Small intestine (tissue), 16 donors: ENCODE results near the gene ZBTB42. TPM values are rescaled to one million over a fixed set of nuclear protein-coding genes. Genes with fewer than 3 reads are reported as not detected.

Source experiments
- DNase-seq, 2 donors: peaks; one replicate each; pipeline versions ENCODE4 v3.0.0 to v3.0.0-alpha.2; 2013
- FAIRE-seq: peaks from 2 replicates; lab custom pipeline; 2012; peaks lifted over from hg19 to GRCh38; lab: Jason Lieb, UNC
- H3K27ac ChIP-seq, 3 donors: one replicate each; pipeline ENCODE4 v1.5.1; 2013; ENCODE audit warnings: low read length in 2 of 3, mild to moderate bottlenecking in 2 of 3, control low read depth in 1 of 3, inconsistent platforms in 1 of 3, low read depth in 1 of 3, moderate library complexity in 1 of 3
- H3K27me3 ChIP-seq, 3 donors: one replicate each; pipeline ENCODE4 v1.6.1; 2013; ENCODE audit warnings: low read length in 3 of 3, inconsistent platforms in 1 of 3; ENCODE audit not compliant: control insufficient read depth in 3 of 3, insufficient read depth in 3 of 3
- H3K36me3 ChIP-seq, 3 donors: one replicate each; pipeline ENCODE4 v1.6.1; 2013; ENCODE audit warnings: low read length in 3 of 3, inconsistent platforms in 1 of 3, low read depth in 1 of 3, mild to moderate bottlenecking in 1 of 3, moderate library complexity in 1 of 3; ENCODE audit not compliant: control insufficient read depth in 3 of 3, insufficient read depth in 2 of 3
- H3K4me1 ChIP-seq, 3 donors: one replicate each; pipeline ENCODE4 v1.6.1; 2013; ENCODE audit warnings: low read length in 2 of 3, inconsistent platforms in 1 of 3, low read depth in 1 of 3, mild to moderate bottlenecking in 1 of 3, moderate library complexity in 1 of 3; ENCODE audit not compliant: control insufficient read depth in 3 of 3, insufficient read depth in 2 of 3
- H3K4me3 ChIP-seq, 3 donors: one replicate each; pipeline ENCODE4 v1.5.1; 2013; ENCODE audit warnings: low read length in 3 of 3, control low read depth in 1 of 3, inconsistent platforms in 1 of 3, low read depth in 1 of 3, mild to moderate bottlenecking in 1 of 3, moderate library complexity in 1 of 3
- H3K9me3 ChIP-seq, 2 donors: one replicate each; pipeline ENCODE4 v1.6.1; 2013; ENCODE audit warnings: low read depth in 1 of 2, low read length in 1 of 2; ENCODE audit not compliant: control insufficient read depth in 2 of 2, insufficient read depth in 1 of 2
- WGBS, 3 donors: extraction: QIAGEN DNeasy Blood & Tissue Kit; methylation state at CpG; one replicate each; pipeline ENCODE4 v1.1.7; 2013; 5-methylcytosine and 5-hydroxymethylcytosine counted together
- long read RNA-seq, 10 donors: transcript quantifications; one replicate each; lab custom pipeline, GENCODE V29; 2026
- polyA plus RNA-seq, 4 donors: library from polyadenylated mRNA; stranded (reverse) in 3 of 4; unstranded in 1 of 4; fragments of 200-250 nt in 3 of 4; fragments of 120-200 nt in 1 of 4; gene quantifications; one replicate each; pipeline versions ENCODE4 v1.2.1 to v1.2.3, GENCODE V29; 2013
- donor health status: healthy with polysubstance abuse.
- donor health status: control.
- donor health status: control.
- donor health status: Bipolar disorder and iron deficiency.
- donor health status: healthy.

The ZBTB42 gene
- polyA plus RNA-seq = 1 to 10 TPM; 2.7 to 6.6 (median 5.4) TPM
- long read RNA-seq, donor 1 = 0 reads
- long read RNA-seq, donor 2, partial matches to known transcripts = 0 of 1 reads
- long read RNA-seq, donor 2, other reads (novel, unspliced or antisense) = 0 of 1 reads
- long read RNA-seq, donor 3, transcript ZBTB42-201 (1 exons, 3,800 nt) = major isoform, 6 of 6 reads
- long read RNA-seq, donor 3, partial matches to known transcripts = 0 of 6 reads
- long read RNA-seq, donor 3, other reads (novel, unspliced or antisense) = 0 of 6 reads
- long read RNA-seq, donor 4 = 0 reads
- long read RNA-seq, donor 5, partial matches to known transcripts = 0 of 2 reads
- long read RNA-seq, donor 5, other reads (novel, unspliced or antisense) = 0 of 2 reads
- long read RNA-seq, donor 6, partial matches to known transcripts = 0 of 2 reads
- long read RNA-seq, donor 6, other reads (novel, unspliced or antisense) = 0 of 2 reads
- long read RNA-seq, donor 7 = 0 reads
- long read RNA-seq, donor 8, partial matches to known transcripts = 0 of 1 reads
- long read RNA-seq, donor 8, other reads (novel, unspliced or antisense) = 0 of 1 reads
- long read RNA-seq, donor 9, partial matches to known transcripts = 0 of 2 reads
- long read RNA-seq, donor 9, other reads (novel, unspliced or antisense) = 0 of 2 reads
- long read RNA-seq, donor 10, partial matches to known transcripts = 0 of 1 reads
- long read RNA-seq, donor 10, other reads (novel, unspliced or antisense) = 0 of 1 reads

- Histone ChIP-seq H3K9me3 (no peaks in the 10 kb centered on the region), H3K27me3 (no peaks in the 10 kb centered on the region), H3K27ac (peak within 1 kb of the TSS; percentile 87 to 91 (median 87)), H3K4me3 (peak within 1 kb of the TSS; percentile 56 to 68 (median 61)), H3K4me1 (peaks cover 2 to 45% (median 3%) of the 10 kb centered on the region in 3 donors), H3K36me3 (peaks cover 0 to 23% (median 0%) of the 10 kb centered on the region in 3 donors)
- peak; percentile 90 to 95 for DNase-seq
- WGBS, 3 donors = 0 to 2% (median 1%) methylated on average over 62 to 105 of the region's 105 CpGs
- no peak for FAIRE-seq
These were observed at the start of gene ZBTB42 for GRCh38 chr14:104800771-104801519. TSS of gene ZBTB42 (plus strand) at chr14:104801101. CDS start at chr14:104801198, 97 bp downstream.

GRCh38 chr14:104751539-104752422, 49.1 kb upstream of the ZBTB42 start:
- peak overlapping the region; percentile 82 to 89 (median 83) for H3K27ac ChIP-seq
- DNase-seq (no peak), FAIRE-seq (no peak)

GRCh38 chr14:104752423-104752734, 48.5 kb upstream of the ZBTB42 start:
- H3K4me1 ChIP-seq = peaks cover 14 to 61% (median 15%) of the 10 kb centered on the region in 3 donors
- FAIRE-seq = no peak
- H3K9me3 ChIP-seq = peaks cover 0 to 4% of the 10 kb centered on the region in 2 donors
- peak overlapping the region in 2 of 3 donors; percentile 30 to 37 for H3K4me3 ChIP-seq
- DNase-seq = no peak
- WGBS, 3 donors = 2 to 5% (median 4%) methylated on average over 17 to 21 of the region's 21 CpGs
- H3K36me3 ChIP-seq = peaks cover 0 to 34% (median 0%) of the 10 kb centered on the region in 3 donors
- peak overlapping the region; percentile 82 to 89 (median 83) for H3K27ac ChIP-seq
- no peaks in the 10 kb centered on the region for H3K27me3 ChIP-seq

More at GRCh38 chr14:104751539-104752422, 49.1 kb upstream of the ZBTB42 start:
- Histone ChIP-seq H3K4me1 (peaks cover 14 to 63% (median 15%) of the 10 kb centered on the region in 3 donors), H3K9me3 (peaks cover 0 to 4% of the 10 kb centered on the region in 2 donors), H3K4me3 (peak overlapping the region in 2 of 3 donors; percentile 30 to 37), H3K27me3 (no peaks in the 10 kb centered on the region), H3K36me3 (peaks cover 0 to 28% (median 0%) of the 10 kb centered on the region in 3 donors)
- 77 to 82% (median 80%) methylated on average over 64 to 90 of the region's 90 CpGs for WGBS, 3 donors

- WGBS, 3 donors = 0 to 1% (median 0%) methylated on average over 76 to 95 of the region's 95 CpGs
- peak; percentile 100 for DNase-seq
- Histone ChIP-seq H3K4me3 (peak within 1 kb of the TSS; percentile 94 to 96 (median 94)), H3K4me1 (peaks cover 14 to 57% (median 15%) of the 10 kb centered on the region in 3 donors), H3K27me3 (no peaks in the 10 kb centered on the region), H3K9me3 (peaks cover 0 to 4% of the 10 kb centered on the region in 2 donors), H3K36me3 (peaks cover 0 to 40% (median 0%) of the 10 kb centered on the region in 3 donors), H3K27ac (peak within 1 kb of the TSS; percentile 83 to 94 (median 92))
- peak; percentile 19 for FAIRE-seq
These were observed 48.0 kb upstream of the ZBTB42 start, which contains the start of gene SIVA1 for GRCh38 chr14:104752735-104753527. TSS of gene SIVA1 (plus strand) at chr14:104753147. CDS start at chr14:104753202, 55 bp downstream.

GRCh38 chr14:104753528-104754212, 47.2 kb upstream of the ZBTB42 start:
- DNase-seq (peak in 1 of 2 donors; percentile 27), FAIRE-seq (no peak)
- 2% methylated on average over 28 to 30 of the region's 30 CpGs for WGBS, 3 donors
- Histone ChIP-seq H3K9me3 (peaks cover 0 to 4% of the 10 kb centered on the region in 2 donors), H3K27me3 (no peaks in the 10 kb centered on the region), H3K4me3 (peak overlapping the region; percentile 94 to 96 (median 94)), H3K4me1 (peaks cover 14 to 50% (median 15%) of the 10 kb centered on the region in 3 donors), H3K36me3 (peaks cover 0 to 47% (median 0%) of the 10 kb centered on the region in 3 donors), H3K27ac (peak overlapping the region; percentile 83 to 94 (median 92))

GRCh38 chr14:104754213-104754851, 46.6 kb upstream of the ZBTB42 start:
- 21 to 52% (median 35%) methylated on average over 13 of the region's 13 CpGs for WGBS, 3 donors
- Histone ChIP-seq H3K27me3 (no peaks in the 10 kb centered on the region), H3K36me3 (peaks cover 0 to 54% (median 0%) of the 10 kb centered on the region in 3 donors), H3K4me1 (peaks cover 13 to 43% (median 14%) of the 10 kb centered on the region in 3 donors), H3K4me3 (peak overlapping the region in 2 of 3 donors; percentile 94), H3K27ac (peak overlapping the region in 1 of 3 donors; percentile 3), H3K9me3 (peaks cover 0 to 4% of the 10 kb centered on the region in 2 donors)
- FAIRE-seq (no peak), DNase-seq (no peak)
